Endothelial cell of umbilical vein (primary cell): ENCODE data around the gene STKLD1. TPM values are rescaled to one million over a fixed set of nuclear protein-coding genes. Genes with fewer than 3 reads are reported as not detected.

ENCODE experiments used
- BruUV-seq: library from RNA; stranded (reverse); fragments of 400-500 nt; replicated peaks from 2 replicates; lab custom pipeline; 2021; lab: Mats Ljungman, UMichigan
- CTCF ChIA-PET: fragments of 300-600, 350-600 bp; sonication (Branson Sonifier 250); formaldehyde crosslinking; loops from one replicate; lab custom pipeline; 2021; ENCODE audit warnings: antibody characterized with exemption, inconsistent platforms; lab: Charles Lee
- POLR2A ChIA-PET: fragments of 300-600, 350-600 bp; sonication (Branson Sonifier 250); formaldehyde crosslinking; loops from one replicate; lab custom pipeline; 2021; ENCODE audit warnings: antibody characterized with exemption, inconsistent platforms; lab: Charles Lee
- DNase-seq: peaks from one replicate; pipeline ENCODE4 v3.0.0-alpha.2; 2011; ENCODE audit warnings: low read depth, low spot score
- FAIRE-seq: peaks from 2 replicates; lab custom pipeline; 2011; peaks lifted over from hg19 to GRCh38; lab: Jason Lieb, UNC
- H2AFZ ChIP-seq: 2 replicates; pipeline ENCODE4 v1.6.0; 2012; ENCODE audit warnings: low read depth, low read length, control low read depth, inconsistent platforms
- H3K27ac ChIP-seq: 2 replicates; pipeline ENCODE4 v1.5.1; 2011; ENCODE audit warnings: low read depth, mild to moderate bottlenecking, control low read depth, low read length, moderate library complexity; ENCODE audit not compliant: insufficient read depth
- H3K27me3 ChIP-seq, 2 experiments: 2 replicates each; pipeline versions ENCODE4 v1.6.0 to v1.6.1; 2011; ENCODE audit warnings: low read length in 2 of 2, mixed read lengths in 1 of 2; ENCODE audit not compliant: control insufficient read depth in 2 of 2, insufficient read depth in 2 of 2
- H3K36me3 ChIP-seq, 2 experiments: 2 replicates in 1 of 2; 3 replicates in 1 of 2; pipeline ENCODE4 v1.5.1; 2011; ENCODE audit warnings: low read length in 2 of 2, mild to moderate bottlenecking in 1 of 2, moderate library complexity in 1 of 2; ENCODE audit not compliant: control insufficient read depth in 2 of 2, insufficient read depth in 2 of 2; ENCODE audit errors: extremely low read depth in 1 of 2
- H3K4me1 ChIP-seq: 3 replicates; pipeline ENCODE4 v1.5.1; 2011; ENCODE audit warnings: mild to moderate bottlenecking, low read length; ENCODE audit not compliant: control insufficient read depth, insufficient read depth; ENCODE audit errors: extremely low read depth
- H3K4me2 ChIP-seq: 2 replicates; pipeline ENCODE4 v1.6.1; 2011; ENCODE audit warnings: low read length, control low read depth, mixed read lengths; ENCODE audit not compliant: insufficient read depth
- H3K4me3 ChIP-seq, 3 experiments: fragments of 200-600 bp in 1 of 3; sonication (generic), shearing (Covaris generic) in 1 of 3; replicated peaks in 1 of 3; 2 replicates each; pipeline ENCODE4 v1.5.1; 2011 to 2016; ENCODE audit warnings: control low read depth in 3 of 3, low read length in 3 of 3, mild to moderate bottlenecking in 2 of 3, inconsistent platforms in 1 of 3, low read depth in 1 of 3, moderate library complexity in 1 of 3; ENCODE audit not compliant: insufficient read depth in 1 of 3
- H3K79me2 ChIP-seq: 2 replicates; pipeline ENCODE4 v1.6.0; 2012; ENCODE audit warnings: low read length, inconsistent platforms; ENCODE audit not compliant: control insufficient read depth, insufficient read depth
- H3K9ac ChIP-seq: replicated peaks from 2 replicates; pipeline ENCODE3; 2011; ENCODE audit warnings: low read length, control low read depth; ENCODE audit not compliant: insufficient read depth; ENCODE audit errors: extremely low read depth
- H3K9me1 ChIP-seq: replicated peaks from 3 replicates; pipeline ENCODE4 v1.6.0; 2011; ENCODE audit warnings: mild to moderate bottlenecking, low read length; ENCODE audit not compliant: control insufficient read depth, insufficient read depth; ENCODE audit errors: extremely low read depth
- H3K9me3 ChIP-seq: replicated peaks from 2 replicates; pipeline ENCODE4 v1.5.1; 2012; ENCODE audit warnings: low read length, inconsistent platforms; ENCODE audit not compliant: control insufficient read depth, insufficient read depth
- H4K20me1 ChIP-seq: replicated peaks from 2 replicates; pipeline ENCODE3; 2011; ENCODE audit warnings: mild to moderate bottlenecking, low read length; ENCODE audit not compliant: control insufficient read depth, insufficient read depth; ENCODE audit errors: extremely low read depth
- CTCF ChIP-seq, 2 donors: IDR thresholded peaks; 1 replicate in 1 of 2; 2 replicates in 1 of 2; pipeline ENCODE4 v1.5.1; 2011; ENCODE audit warnings: low read length in 2 of 2, mild to moderate bottlenecking in 2 of 2, moderate library complexity in 2 of 2, control low read depth in 1 of 2, inconsistent platforms in 1 of 2, low read depth in 1 of 2; ENCODE audit not compliant: insufficient read depth in 1 of 2; ENCODE audit errors: extremely low read depth in 1 of 2
- EZH2 ChIP-seq: IDR thresholded peaks from 2 replicates; pipeline ENCODE4 v1.6.1; 2012; ENCODE audit warnings: borderline replicate concordance, low read depth, mild to moderate bottlenecking, moderate library complexity, low read length, inconsistent platforms; ENCODE audit not compliant: severe bottlenecking
- FOS ChIP-seq: IDR thresholded peaks from 2 replicates; pipeline ENCODE4 v1.6.1; 2011; ENCODE audit warnings: mild to moderate bottlenecking, low read length, moderate library complexity, borderline replicate concordance; ENCODE audit not compliant: insufficient read depth
- GATA2 ChIP-seq: IDR thresholded peaks from 2 replicates; pipeline ENCODE4 v1.7.0; 2011; ENCODE audit warnings: low read depth, mild to moderate bottlenecking, moderate library complexity, mixed read lengths, low read length; ENCODE audit not compliant: insufficient read length, insufficient read depth
- JUN ChIP-seq: IDR thresholded peaks from 2 replicates; pipeline ENCODE4 v1.6.1; 2011; ENCODE audit warnings: borderline replicate concordance, low read depth; ENCODE audit not compliant: insufficient read length, insufficient read depth
- MAX ChIP-seq: IDR thresholded peaks from 2 replicates; pipeline ENCODE4 v1.6.1; 2011; ENCODE audit not compliant: insufficient read depth, insufficient read length
- MYC ChIP-seq: IDR thresholded peaks from one replicate; pipeline ENCODE4 v1.6.1; 2011; ENCODE audit warnings: mild to moderate bottlenecking, low read depth, low read length
- POLR2A ChIP-seq: IDR thresholded peaks from 2 replicates; pipeline ENCODE4 v1.6.1; 2012; ENCODE audit warnings: low read depth, mild to moderate bottlenecking, control low read depth, low read length
- POLR2AphosphoS5 ChIP-seq: IDR thresholded peaks from 2 replicates; pipeline ENCODE4 v1.6.1; 2012; ENCODE audit warnings: low read depth, mild to moderate bottlenecking, control low read depth, low read length, moderate library complexity; ENCODE audit not compliant: insufficient read depth
- dilution Hi-C: fragments of 300-500 bp; cut with MboI; formaldehyde crosslinking; loops from one replicate; pipeline ENCODE4 v1.15.0; 2019; ENCODE audit warnings: low sequenced_read_pairs; ENCODE audit not compliant: extremely low pct_ligation_motif_present
- intact Hi-C: fragments of 100-400 bp; cut with micrococcal nuclease; formaldehyde crosslinking; loops from one replicate; pipeline ENCODE4 v1.10.0; 2022
- polyA plus RNA-seq, 4 experiments: library from polyadenylated mRNA; depleted of rRNA in 3 of 4; stranded (reverse) in 3 of 4; unstranded in 1 of 4; fragments of >200 nt; gene quantifications; 2 replicates each; pipeline versions ENCODE4 v1.2.1 to v1.2.3, GENCODE V29; 2011 to 2012; ENCODE audit warnings: missing spikeins in 1 of 4
- total RNA-seq: library from RNA; stranded (reverse); gene quantifications from 2 replicates; pipeline ENCODE4 v1.2.3, GENCODE V29; 2021

STKLD1 gene
- total and polyA plus RNA-seq, 2 donors (not counting 3 experiments of a cell fraction or from before 2014, with no cell fraction given): 0.29 to 0.77 TPM

DNA sequence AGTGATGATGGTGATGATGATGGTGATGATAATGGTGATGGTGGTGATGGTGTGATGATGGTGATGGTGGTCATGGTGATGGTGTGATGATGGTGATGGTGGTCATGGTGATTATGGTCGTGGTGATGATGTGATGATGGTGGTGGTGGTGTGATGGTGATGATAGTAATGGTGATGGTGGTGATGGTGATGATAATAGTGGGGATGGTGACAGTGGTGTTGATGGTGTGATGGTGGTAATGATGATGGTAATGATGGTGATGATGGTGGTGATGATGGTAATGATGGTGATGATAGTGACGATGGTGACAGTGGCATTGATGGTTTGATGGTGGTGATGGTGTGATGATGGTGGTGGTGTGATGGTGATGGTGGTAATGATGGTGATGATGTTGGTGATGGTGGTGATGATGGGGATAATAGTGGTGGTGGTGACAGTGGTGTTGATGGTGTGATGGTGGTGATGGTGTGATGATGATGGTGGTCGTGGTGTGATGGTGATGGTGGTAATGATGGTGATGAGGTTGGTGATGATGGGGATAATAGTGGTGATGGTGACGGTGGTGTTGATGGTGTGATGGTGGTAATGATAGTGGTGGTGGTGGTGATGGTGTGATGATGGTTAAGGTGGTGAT lies 6.5 kb downstream of the STKLD1 start:
- H3K4me1 ChIP-seq: no peaks in the 10 kb centered on the region
- no peaks in the 10 kb centered on the region for H3K9me1 ChIP-seq
- no peaks in the 10 kb centered on the region for H3K36me3 ChIP-seq
- TF ChIP-seq EZH2 (no peak), FOS (no peak), MAX (no peak), JUN (no peak), POLR2AphosphoS5 (no peak), CTCF (IDR thresholded peaks at IDR 0.05; ENCODE audit: extremely low read depth in 1 of 2, insufficient read depth in 1 of 2, low read depth in 1 of 2, low read length in 2 of 2) (no peak), POLR2A (no peak), GATA2 (no peak), MYC (no peak)
- dilution Hi-C loops (no loop called here), intact Hi-C loops (no loop called here)
- H2AFZ ChIP-seq: no peak overlapping the region
- ChIA-PET POLR2A (no interaction called here), CTCF (no interaction called here)
- no peak overlapping the region for H3K4me2 ChIP-seq
- H3K79me2 ChIP-seq: no peaks in the 10 kb centered on the region
- H4K20me1 ChIP-seq: no peaks in the 10 kb centered on the region
- no TSS peak for BruUV-seq
- H3K9me3 ChIP-seq: no peaks in the 10 kb centered on the region
- no peak for FAIRE-seq
- no peaks in the 10 kb centered on the region for H3K27me3 ChIP-seq
- no peak overlapping the region for H3K9ac ChIP-seq
- H3K4me3 ChIP-seq: no peak overlapping the region
- no peak overlapping the region for H3K27ac ChIP-seq
- DNase-seq: no peak
